ENCODE results near the gene JARID2. TPM values are rescaled to one million over a fixed set of nuclear protein-coding genes. Genes with fewer than 3 reads are reported as not detected.

JARID2 gene
- polyA plus RNA-seq, 1 of the 3 experiments (the other 2 are of a cell fraction) = 3.4 TPM

DNA sequence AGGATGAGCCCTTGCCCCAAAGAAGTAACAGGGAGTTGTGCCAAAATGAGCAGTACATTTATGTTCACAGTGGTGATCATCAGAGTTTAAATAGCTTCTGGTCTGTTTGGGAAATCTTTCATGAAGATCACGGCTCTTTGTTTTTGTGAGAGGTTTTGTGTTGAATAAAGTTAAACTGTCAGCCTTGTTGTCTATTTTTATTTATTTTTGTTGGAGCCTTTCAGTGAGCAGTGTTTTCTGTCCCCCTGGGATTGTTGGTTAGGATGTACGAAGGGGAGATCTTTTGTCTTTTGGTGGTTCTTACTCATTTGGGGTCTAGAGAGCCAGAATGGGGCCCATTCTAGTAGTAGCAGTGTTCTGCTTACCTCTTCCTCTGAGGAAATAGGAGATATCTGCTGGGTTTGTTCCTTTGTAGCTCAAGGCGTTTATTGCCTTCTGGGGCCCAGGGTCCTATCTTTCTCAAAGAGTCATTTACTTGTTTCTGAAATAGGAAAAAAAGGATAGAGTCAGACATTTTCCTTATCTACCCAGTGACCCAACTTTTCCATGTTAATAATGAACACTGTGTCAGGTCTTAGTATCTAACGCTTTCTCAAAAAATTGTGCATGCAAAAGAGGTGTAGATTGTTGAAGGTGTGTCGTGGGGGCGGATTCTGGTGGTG, 157.4 kb downstream of the JARID2 start:
- H3K36me3 ChIP-seq (replicated peaks in 1 of 2; ENCODE audit: control insufficient read depth in 1 of 2, insufficient read depth in 2 of 2, low read length in 1 of 2) = no peaks in the 10 kb centered on the region
- WGBS (ENCODE audit: low lambda C conversion rate) = 98% methylated on average over 6 of the region's 6 CpGs
- H3K9me3 ChIP-seq = no peaks in the 10 kb centered on the region
- H3K27ac ChIP-seq (ENCODE audit: low read depth in 2 of 2, low read length in 1 of 2) = no peak overlapping the region
- no peak overlapping the region for H2AFZ ChIP-seq (ENCODE audit: low read depth)
- peaks cover 16 to 34% of the 10 kb centered on the region in 2 experiments; a peak in 3 of 4 replicates for H3K4me1 ChIP-seq (ENCODE audit: control insufficient read depth in 1 of 2, insufficient read depth in 2 of 2, low read depth in 1 of 2, low read length in 1 of 2)
- CTCF ChIA-PET = interaction anchor here (0.7 to 2.6 kb wide), 5 partner anchors 15 to 1192 kb away, joined by 3 to 11 read pairs (median 3); no protein-coding TSS in a partner anchor
- peaks cover 15% of the 10 kb centered on the region for H3K79me2 ChIP-seq (ENCODE audit: insufficient read depth)
- H4K20me1 ChIP-seq (ENCODE audit: insufficient read depth) = peaks cover 7% of the 10 kb centered on the region; the same call in 1 of the 2 replicates
- no peaks in the 10 kb centered on the region for H3K27me3 ChIP-seq (ENCODE audit: insufficient read depth)
- H3F3A ChIP-seq (replicated peaks; ENCODE audit: insufficient read depth) = no peaks in the 10 kb centered on the region
- DNase-seq = no peak
- POLR2A ChIA-PET = no interaction called here
- no peak overlapping the region for H3K4me3 ChIP-seq (ENCODE audit: low read depth in 2 of 2, low read length in 1 of 2)
- no peak overlapping the region for H3K4me2 ChIP-seq
- TF ChIP-seq ELF1 (IDR thresholded peaks at IDR 0.05) (no peak), RCOR1 (IDR thresholded peaks at IDR 0.05; ENCODE audit: low read length) (no peak)
- H3K9me2 ChIP-seq = no peaks in the 10 kb centered on the region
- no peak overlapping the region for H3K9ac ChIP-seq

GRCh38 chr6:15404685-15404980, 158.8 kb downstream of the JARID2 start:
- H3K9me3 ChIP-seq = no peaks in the 10 kb centered on the region
- ChIA-PET CTCF (interaction anchor here (0.6 to 2.6 kb wide), 9 partner anchors 14 to 1526 kb away, joined by 3 to 11 read pairs (median 3); no protein-coding TSS in a partner anchor), POLR2A (interaction anchor here (0.6 kb wide), 2 partner anchors 14 to 550 kb away, joined by 3 read pairs; no protein-coding TSS in a partner anchor)

DNA sequence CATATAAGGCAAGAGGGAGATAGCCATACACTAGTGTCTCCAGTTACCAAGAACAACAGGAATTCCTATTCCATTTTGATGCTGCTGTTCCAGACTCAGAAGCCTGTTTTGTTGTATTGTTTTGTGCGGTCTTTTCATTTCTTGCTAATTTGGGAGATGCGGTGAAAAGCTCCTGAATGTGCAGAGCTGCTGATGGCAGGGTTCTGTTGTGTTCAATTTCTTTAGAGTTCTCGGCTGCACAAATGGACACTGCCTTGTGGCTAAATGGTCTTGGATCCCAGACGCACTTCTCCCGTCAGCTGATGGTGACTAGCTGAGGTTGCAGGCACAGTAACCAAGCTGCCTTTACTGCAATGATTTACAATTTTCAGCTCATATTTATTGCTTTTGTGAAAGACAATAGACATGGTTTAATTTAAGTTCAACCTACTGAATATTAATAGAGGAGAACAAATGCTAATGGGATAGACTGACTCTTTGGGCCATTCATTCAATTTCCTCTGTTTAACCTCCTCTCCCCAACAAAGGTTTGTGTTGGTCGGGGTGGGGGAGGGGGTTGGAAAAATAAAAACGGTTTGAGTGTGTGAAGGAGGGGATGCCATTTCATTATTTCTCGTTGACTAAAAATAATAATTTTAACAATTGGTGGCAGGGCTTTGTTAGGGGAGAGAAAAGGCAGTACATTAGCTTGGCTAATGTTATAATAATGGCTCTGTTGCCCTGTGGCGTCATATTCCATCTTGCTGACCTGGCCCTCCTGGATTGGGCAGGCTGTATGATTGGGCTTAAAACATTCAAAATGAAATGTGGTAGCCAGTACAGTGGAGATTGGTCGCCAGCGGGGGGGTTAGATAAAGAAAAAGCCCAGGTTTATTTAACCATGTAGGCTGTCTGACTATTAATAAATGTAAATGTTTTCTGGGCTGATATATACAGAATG, 159.5 kb downstream of the JARID2 start:
- TF ChIP-seq TEAD4 (IDR thresholded peaks at IDR 0.05; ENCODE audit: borderline replicate concordance, insufficient read depth) = no peak
- TF ChIP-seq CHD2 (IDR thresholded peaks at IDR 0.05; ENCODE audit: low read length, partially characterized antibody) = no peak
- TF ChIP-seq YY1 (IDR thresholded peaks at IDR 0.05; ENCODE audit: low read depth) = no peak
- no peak for TF ChIP-seq RFX5 (IDR thresholded peaks at IDR 0.05; ENCODE audit: low read length)
- Histone ChIP-seq H3K9ac (no peak overlapping the region), H3K4me2 (no peak overlapping the region), H3K4me3 (ENCODE audit: low read depth in 2 of 2, low read length in 1 of 2) (no peak overlapping the region), H4K20me1 (ENCODE audit: insufficient read depth) (peaks cover 8% of the 10 kb centered on the region; the same call in 1 of the 2 replicates), H3K4me1 (ENCODE audit: control insufficient read depth in 1 of 2, insufficient read depth in 2 of 2, low read depth in 1 of 2, low read length in 1 of 2) (peaks cover 9 to 26% of the 10 kb centered on the region in 2 experiments; a peak in 3 of 4 replicates), H3F3A (replicated peaks; ENCODE audit: insufficient read depth) (no peaks in the 10 kb centered on the region), H3K27ac (ENCODE audit: low read depth in 2 of 2, low read length in 1 of 2) (peak overlapping the region in 1 of 2 experiments; percentile 14; a peak in 2 of 4 replicates), H3K9me2 (no peaks in the 10 kb centered on the region), H3K36me3 (replicated peaks in 1 of 2; ENCODE audit: control insufficient read depth in 1 of 2, insufficient read depth in 2 of 2, low read length in 1 of 2) (no peaks in the 10 kb centered on the region), H3K79me2 (ENCODE audit: insufficient read depth) (peaks cover 15% of the 10 kb centered on the region; the same call in 1 of the 2 replicates), H2AFZ (ENCODE audit: low read depth) (no peak overlapping the region), H3K9me3 (no peaks in the 10 kb centered on the region), H3K27me3 (ENCODE audit: insufficient read depth) (no peaks in the 10 kb centered on the region)
- DNase-seq = no peak
- CTCF ChIA-PET = interaction anchor here (0.8 to 2.6 kb wide), 7 partner anchors 15 to 1527 kb away, joined by 3 to 11 read pairs (median 4); no protein-coding TSS in a partner anchor
- POLR2A ChIA-PET = no interaction called here
- WGBS (ENCODE audit: low lambda C conversion rate) = 92% methylated on average over 11 of the region's 11 CpGs

More at GRCh38 chr6:15404685-15404980, 158.8 kb downstream of the JARID2 start:
- Histone ChIP-seq H3K27ac (ENCODE audit: low read depth in 2 of 2, low read length in 1 of 2) (no peak overlapping the region), H3K4me3 (ENCODE audit: low read depth in 2 of 2, low read length in 1 of 2) (no peak overlapping the region), H4K20me1 (ENCODE audit: insufficient read depth) (peaks cover 8% of the 10 kb centered on the region; the same call in 1 of the 2 replicates), H3K4me2 (no peak overlapping the region), H3K79me2 (ENCODE audit: insufficient read depth) (peaks cover 15% of the 10 kb centered on the region; the same call in 1 of the 2 replicates), H3F3A (replicated peaks; ENCODE audit: insufficient read depth) (no peaks in the 10 kb centered on the region), H3K36me3 (replicated peaks in 1 of 2; ENCODE audit: control insufficient read depth in 1 of 2, insufficient read depth in 2 of 2, low read length in 1 of 2) (no peaks in the 10 kb centered on the region), H2AFZ (ENCODE audit: low read depth) (no peak overlapping the region), H3K9me2 (no peaks in the 10 kb centered on the region), H3K9ac (no peak overlapping the region), H3K27me3 (ENCODE audit: insufficient read depth) (no peaks in the 10 kb centered on the region), H3K4me1 (ENCODE audit: control insufficient read depth in 1 of 2, insufficient read depth in 2 of 2, low read depth in 1 of 2, low read length in 1 of 2) (peaks cover 14 to 29% of the 10 kb centered on the region in 2 experiments; a peak in 3 of 4 replicates)
- TF ChIP-seq, protein P1, sequence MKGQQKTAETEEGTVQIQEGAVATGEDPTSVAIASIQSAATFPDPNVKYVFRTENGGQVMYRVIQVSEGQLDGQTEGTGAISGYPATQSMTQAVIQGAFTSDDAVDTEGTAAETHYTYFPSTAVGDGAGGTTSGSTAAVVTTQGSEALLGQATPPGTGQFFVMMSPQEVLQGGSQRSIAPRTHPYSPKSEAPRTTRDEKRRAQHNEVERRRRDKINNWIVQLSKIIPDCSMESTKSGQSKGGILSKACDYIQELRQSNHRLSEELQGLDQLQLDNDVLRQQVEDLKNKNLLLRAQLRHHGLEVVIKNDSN (IDR thresholded peaks at IDR 0.05; ENCODE audit: borderline replicate concordance, low read depth) = no peak
- no peak for DNase-seq

All from SK-N-SH (cell line).